ENCODE results near the gene EFCAB6. TPM values are rescaled to one million over a fixed set of nuclear protein-coding genes. Genes with fewer than 3 reads are reported as not detected.

Gene EFCAB6
- total RNA-seq, 1 donor from 2014 or later, result 2.1 TPM

DNA sequence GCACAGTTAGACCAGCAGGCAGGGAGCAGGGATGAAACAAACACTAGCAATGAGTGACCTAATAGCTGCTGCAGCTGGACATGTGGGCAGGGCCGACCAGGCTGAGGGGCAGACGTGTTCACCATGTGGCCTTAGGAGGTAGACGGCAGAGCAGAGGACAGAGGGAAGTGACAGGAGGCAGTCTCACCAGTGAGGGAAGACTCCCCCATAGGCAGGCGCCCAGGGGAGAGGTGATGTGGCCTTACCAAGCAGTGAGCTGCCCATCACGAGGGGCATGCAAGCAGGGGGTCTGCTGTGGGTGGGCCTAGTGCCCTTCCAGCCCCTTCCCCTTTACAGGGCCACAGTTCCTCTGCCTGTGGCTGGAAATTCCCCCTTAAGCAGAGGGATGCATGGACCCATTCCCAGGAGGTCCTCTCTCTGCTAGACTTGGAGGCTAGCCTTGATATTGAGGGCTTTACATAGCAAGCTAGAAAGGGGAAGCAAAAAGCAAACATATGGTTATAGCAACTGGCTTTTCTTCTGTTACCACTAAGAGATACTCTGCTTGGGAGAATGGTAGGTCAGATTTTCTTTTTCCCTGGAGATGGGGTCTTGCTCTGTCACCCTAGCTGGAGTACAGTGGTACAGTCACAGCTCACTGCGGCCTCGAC, 332.7 kb downstream of the EFCAB6 start:
- DNase-seq, result no peak

Small RNA genes within 50 kb of the gene (small RNA-seq; reads per million reads assigned to genes)
- not detected for gene HMGN2P9 (ENCODE audit: low replicate concordance)

Other genes with a start within 250 kb of the EFCAB6 start
- gene SULT4A1, start 50.2 kb upstream of the EFCAB6 start, total RNA-seq, result 0.89 TPM
- gene PNPLA5, start 79.7 kb upstream of the EFCAB6 start, total RNA-seq, result 2.3 TPM
- 7.5 TPM for gene PNPLA3, start 111.5 kb upstream of the EFCAB6 start, total RNA-seq
- 40.1 TPM for gene SAMM50, start 143.1 kb upstream of the EFCAB6 start, total RNA-seq
- 6.6 TPM for gene PARVB, start 212.0 kb upstream of the EFCAB6 start, total RNA-seq

All from skin of body (tissue), 3 donors.